Progenitor cell of endocrine pancreas (in vitro differentiated cells): ENCODE data around the gene TRIM37. TPM values are rescaled to one million over a fixed set of nuclear protein-coding genes. Genes with fewer than 3 reads are reported as not detected.
"Not testable (repeated sequence)": the region's sequence is repeated elsewhere in the genome, so short reads cannot be mapped to it uniquely, and the experiment has no call there.

Source experiments
- DNase-seq: peaks from one replicate; pipeline ENCODE4 v3.0.0; 2021; ENCODE audit warnings: low spot score; ENCODE audit not compliant: unreplicated experiment
- H3K27ac Mint-ChIP-seq: 2 replicates; pipeline ENCODE4 v1.8.0; 2021; ENCODE audit warnings: mild to moderate bottlenecking, moderate library complexity, mixed read lengths
- H3K27me3 Mint-ChIP-seq: 2 replicates; pipeline ENCODE4 v1.8.0; 2021; ENCODE audit warnings: mixed read lengths
- H3K36me3 Mint-ChIP-seq: 2 replicates; pipeline ENCODE4 v1.8.0; 2022; ENCODE audit warnings: mixed read lengths; ENCODE audit not compliant: insufficient read depth
- H3K4me1 Mint-ChIP-seq: 2 replicates; pipeline ENCODE4 v1.8.0; 2021; ENCODE audit warnings: low read depth, mixed read lengths
- H3K4me3 Mint-ChIP-seq: 2 replicates; pipeline ENCODE4 v1.8.0; 2021; ENCODE audit warnings: low read depth, mild to moderate bottlenecking, moderate library complexity, mixed read lengths
- H3K9me3 Mint-ChIP-seq: 2 replicates; pipeline ENCODE4 v1.8.0; 2021; ENCODE audit warnings: low read depth, mixed read lengths
- total RNA-seq: library from RNA; stranded (reverse); gene quantifications from 2 replicates; pipeline ENCODE4 v1.2.1, GENCODE V29; 2021
- TF ChIP-seq, protein P1 (sequence below): fragments of 200-600 bp; sonication (generic); IDR thresholded peaks from one replicate; pipeline ENCODE4 v1.5.0; 2021; ENCODE audit warnings: antibody characterized with exemption, mild to moderate bottlenecking; ENCODE audit not compliant: unreplicated experiment

Gene TRIM37
- total RNA-seq, 1 donor from 2014 or later = 25.9 TPM

DNA sequence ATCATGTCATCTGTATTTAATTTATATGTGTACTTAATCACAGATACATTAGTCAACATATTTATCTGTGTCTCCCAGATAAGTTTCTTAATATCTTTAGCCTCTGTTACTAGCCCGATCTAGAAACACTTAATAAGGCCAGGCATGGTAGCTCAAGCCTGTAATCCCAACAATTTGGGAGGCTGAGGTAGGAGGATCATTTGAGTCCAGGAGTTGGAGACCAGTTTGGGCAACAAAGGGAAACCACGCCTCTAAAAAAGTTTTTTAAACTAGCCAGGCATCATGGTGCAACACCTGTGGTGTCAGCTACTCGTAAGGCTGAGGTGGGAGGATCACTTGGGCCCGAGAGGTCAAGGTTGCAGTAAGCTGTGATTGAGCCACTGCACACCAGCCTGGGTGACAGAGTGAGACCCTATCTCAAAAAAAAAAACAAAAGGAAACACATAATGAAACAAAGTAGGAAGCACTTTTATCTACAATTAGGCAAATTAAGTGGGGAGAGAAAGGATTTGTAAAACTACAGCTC is 39.0 kb upstream of the TRIM37 start:
- TF ChIP-seq, protein P1, sequence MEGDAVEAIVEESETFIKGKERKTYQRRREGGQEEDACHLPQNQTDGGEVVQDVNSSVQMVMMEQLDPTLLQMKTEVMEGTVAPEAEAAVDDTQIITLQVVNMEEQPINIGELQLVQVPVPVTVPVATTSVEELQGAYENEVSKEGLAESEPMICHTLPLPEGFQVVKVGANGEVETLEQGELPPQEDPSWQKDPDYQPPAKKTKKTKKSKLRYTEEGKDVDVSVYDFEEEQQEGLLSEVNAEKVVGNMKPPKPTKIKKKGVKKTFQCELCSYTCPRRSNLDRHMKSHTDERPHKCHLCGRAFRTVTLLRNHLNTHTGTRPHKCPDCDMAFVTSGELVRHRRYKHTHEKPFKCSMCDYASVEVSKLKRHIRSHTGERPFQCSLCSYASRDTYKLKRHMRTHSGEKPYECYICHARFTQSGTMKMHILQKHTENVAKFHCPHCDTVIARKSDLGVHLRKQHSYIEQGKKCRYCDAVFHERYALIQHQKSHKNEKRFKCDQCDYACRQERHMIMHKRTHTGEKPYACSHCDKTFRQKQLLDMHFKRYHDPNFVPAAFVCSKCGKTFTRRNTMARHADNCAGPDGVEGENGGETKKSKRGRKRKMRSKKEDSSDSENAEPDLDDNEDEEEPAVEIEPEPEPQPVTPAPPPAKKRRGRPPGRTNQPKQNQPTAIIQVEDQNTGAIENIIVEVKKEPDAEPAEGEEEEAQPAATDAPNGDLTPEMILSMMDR = no peak
- H3K36me3 Mint-ChIP-seq = peaks cover 12% of the 10 kb centered on the region
- H3K27me3 Mint-ChIP-seq = no peaks in the 10 kb centered on the region
- H3K4me3 Mint-ChIP-seq = no peak overlapping the region
- no peak overlapping the region for H3K27ac Mint-ChIP-seq
- H3K9me3 Mint-ChIP-seq = no peaks in the 10 kb centered on the region
- DNase-seq = no peak
- peaks cover 5% of the 10 kb centered on the region for H3K4me1 Mint-ChIP-seq

DNA sequence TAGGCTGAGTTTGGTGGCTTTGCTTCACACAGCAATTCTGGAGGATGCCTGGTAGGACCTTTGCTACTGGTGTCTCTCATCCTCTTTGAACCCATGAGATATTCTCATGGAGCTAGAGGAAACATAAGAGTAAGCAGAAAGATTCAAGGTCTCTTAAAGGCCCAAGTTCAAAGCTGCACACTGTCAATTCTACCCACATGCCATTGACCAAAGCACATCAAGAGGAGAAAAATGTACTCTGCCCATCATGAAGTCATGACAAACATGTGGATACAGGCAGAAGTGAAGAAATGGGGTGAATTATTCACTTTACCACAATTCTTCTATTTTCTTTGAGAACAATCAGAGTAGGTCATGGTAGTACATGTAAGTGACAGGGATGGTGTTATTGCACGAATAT is 35.2 kb upstream of the TRIM37 start:
- Mint-ChIP-seq H3K36me3 (peaks cover 12% of the 10 kb centered on the region), H3K4me3 (no peak overlapping the region), H3K9me3 (no peaks in the 10 kb centered on the region), H3K27me3 (no peaks in the 10 kb centered on the region), H3K27ac (no peak overlapping the region), H3K4me1 (peaks cover 9% of the 10 kb centered on the region)
- TF ChIP-seq, protein P1 = no peak
- DNase-seq = no peak

DNA sequence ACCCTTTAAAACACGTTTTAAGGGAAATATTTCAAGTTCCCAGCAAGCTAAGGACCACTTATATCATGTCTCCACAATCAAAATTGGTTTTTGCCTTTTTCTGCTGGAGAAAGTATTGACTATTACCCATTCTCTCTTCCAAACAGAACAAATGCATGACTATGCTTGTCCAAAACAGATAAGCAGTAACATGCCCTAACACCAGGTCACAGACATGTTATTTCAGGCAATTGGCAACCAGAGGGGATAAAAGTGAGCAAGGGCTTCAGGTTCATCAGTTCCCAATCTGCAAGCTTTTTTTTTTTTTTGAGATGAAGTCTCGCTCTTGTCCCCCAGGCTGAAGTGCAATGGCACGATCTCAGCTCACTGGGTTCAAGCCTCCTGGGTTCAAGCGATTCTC is 33.3 kb upstream of the TRIM37 start:
- Mint-ChIP-seq H3K36me3 (peaks cover 7% of the 10 kb centered on the region), H3K27me3 (no peaks in the 10 kb centered on the region), H3K9me3 (no peaks in the 10 kb centered on the region), H3K4me1 (peaks cover 9% of the 10 kb centered on the region), H3K27ac (no peak overlapping the region), H3K4me3 (no peak overlapping the region)
- DNase-seq = no peak
- TF ChIP-seq, protein P1 = no peak

DNA sequence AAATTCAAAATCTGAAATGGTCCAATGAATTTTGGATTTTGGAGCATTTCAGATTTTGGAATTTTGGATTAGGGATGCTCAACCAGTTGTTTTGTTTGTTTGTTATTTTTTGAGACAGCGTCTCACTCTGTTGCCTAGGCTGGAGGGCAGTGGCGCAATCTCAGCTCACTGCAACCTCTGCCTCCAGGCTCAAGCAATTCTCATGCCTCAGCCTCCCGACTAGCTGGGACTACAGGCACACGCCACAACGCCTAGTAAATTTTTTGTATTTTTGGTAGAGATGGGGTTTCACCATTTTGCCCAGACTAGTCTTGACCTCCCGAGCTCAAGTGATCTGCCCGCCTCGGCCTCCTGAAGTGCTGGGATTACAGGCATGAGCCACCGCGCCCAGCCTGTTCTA is 31.7 kb upstream of the TRIM37 start:
- H3K36me3 Mint-ChIP-seq, H3K4me3 Mint-ChIP-seq, H3K27me3 Mint-ChIP-seq, H3K4me1 Mint-ChIP-seq, H3K9me3 Mint-ChIP-seq, H3K27ac Mint-ChIP-seq, DNase-seq: not testable (repeated sequence)

DNA sequence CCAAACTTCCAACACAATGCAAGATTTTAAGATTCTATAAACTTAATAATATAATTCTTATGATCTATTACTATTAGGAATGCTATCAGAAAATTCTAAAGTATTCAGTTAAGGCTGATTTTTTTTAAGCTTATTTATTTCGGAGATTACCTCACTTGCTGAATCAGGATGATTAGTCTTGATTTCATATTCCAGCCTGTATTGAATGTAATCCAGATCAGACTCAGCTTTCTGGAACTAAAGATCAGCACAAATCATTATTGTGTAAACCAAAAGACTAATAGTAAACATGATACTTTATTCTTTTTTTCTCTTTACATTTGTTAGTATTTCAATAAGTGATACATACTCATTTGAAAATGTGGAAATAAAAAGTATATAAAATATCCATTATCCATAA is 24.5 kb upstream of the TRIM37 start:
- no peak overlapping the region for H3K27ac Mint-ChIP-seq
- H3K27me3 Mint-ChIP-seq = no peaks in the 10 kb centered on the region
- no peaks in the 10 kb centered on the region for H3K9me3 Mint-ChIP-seq
- TF ChIP-seq, protein P1 = no peak
- peaks cover 2% of the 10 kb centered on the region for H3K4me1 Mint-ChIP-seq
- H3K4me3 Mint-ChIP-seq = no peak overlapping the region
- peaks cover 12% of the 10 kb centered on the region for H3K36me3 Mint-ChIP-seq
- DNase-seq = no peak

DNA sequence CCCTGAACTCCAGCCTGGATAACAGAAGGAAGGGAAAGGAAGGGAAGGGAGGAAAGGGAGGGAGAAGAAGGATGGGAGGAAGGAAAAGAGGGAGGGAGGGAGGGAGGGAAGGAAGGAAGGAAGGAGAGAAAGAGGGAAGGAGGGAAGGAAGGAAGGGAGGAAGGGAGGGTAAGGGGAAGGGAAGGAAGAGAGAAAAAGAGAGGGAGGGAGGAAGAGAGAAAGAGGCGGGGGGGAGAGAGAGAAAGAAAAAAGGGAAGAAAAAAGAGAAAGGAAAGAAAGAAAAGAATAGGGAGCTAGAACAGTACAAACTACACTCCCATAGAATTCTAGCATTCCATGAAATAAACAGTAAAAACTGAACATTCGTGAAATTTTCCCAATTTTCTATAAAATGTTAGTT is 23.1 kb upstream of the TRIM37 start:
- H3K36me3 Mint-ChIP-seq = peaks cover 12% of the 10 kb centered on the region
- no peak for DNase-seq
- no peak overlapping the region for H3K27ac Mint-ChIP-seq
- H3K27me3 Mint-ChIP-seq = no peaks in the 10 kb centered on the region
- no peaks in the 10 kb centered on the region for H3K9me3 Mint-ChIP-seq
- H3K4me3 Mint-ChIP-seq = no peak overlapping the region
- TF ChIP-seq, protein P1 = no peak
- H3K4me1 Mint-ChIP-seq = peaks cover 2% of the 10 kb centered on the region
